MM.1S (cell line): ENCODE results near the gene KSR2.

Source experiments
- DNase-seq: peaks from one replicate; pipeline ENCODE4 v3.0.0-alpha.2; 2015
- H2AFZ ChIP-seq: fragments of 300-600 bp; sonication (generic); 2 replicates; pipeline ENCODE4 v1.6.0; 2016; ENCODE audit warnings: antibody characterized with exemption, low read length
- H3F3A ChIP-seq: fragments of 300-600 bp; sonication (generic); 2 replicates; pipeline ENCODE4 v1.6.1; 2016; ENCODE audit warnings: mild to moderate bottlenecking, antibody characterized with exemption, low read length, moderate library complexity, mixed read lengths; ENCODE audit not compliant: insufficient read depth
- H3K27ac ChIP-seq: fragments of 300-600 bp; sonication (generic); 2 replicates; pipeline ENCODE4 v1.5.1; 2016; ENCODE audit warnings: mild to moderate bottlenecking, low read length
- H3K27me3 ChIP-seq: fragments of 300-600 bp; sonication (generic); replicated peaks from 2 replicates; pipeline ENCODE4 v1.6.0; 2016; ENCODE audit warnings: low read length; ENCODE audit not compliant: insufficient read depth
- H3K36me3 ChIP-seq: fragments of 300-600 bp; sonication (generic); replicated peaks from 2 replicates; pipeline ENCODE4 v1.6.1; 2016; ENCODE audit warnings: mild to moderate bottlenecking, low read length, mixed read lengths; ENCODE audit not compliant: insufficient read depth
- H3K4me1 ChIP-seq: fragments of 300-600 bp; sonication (generic); 2 replicates; pipeline ENCODE4 v1.6.1; 2016; ENCODE audit warnings: low read length, mixed read lengths
- H3K4me2 ChIP-seq: fragments of 300-600 bp; sonication (generic); 2 replicates; pipeline ENCODE4 v1.6.0; 2016; ENCODE audit warnings: low read depth, low read length
- H3K4me3 ChIP-seq: fragments of 300-600 bp; sonication (generic); 2 replicates; pipeline ENCODE4 v1.5.1; 2016; ENCODE audit warnings: low read length, mixed read lengths
- H3K79me2 ChIP-seq: fragments of 300-600 bp; sonication (generic); 2 replicates; pipeline ENCODE4 v1.6.1; 2016; ENCODE audit warnings: mixed run types, low read length, mixed read lengths
- H3K9ac ChIP-seq: fragments of 300-600 bp; sonication (generic); 2 replicates; pipeline ENCODE4 v1.6.1; 2016; ENCODE audit warnings: low read length, mixed read lengths
- H3K9me2 ChIP-seq: fragments of 300-600 bp; sonication (generic); replicated peaks from 2 replicates; pipeline ENCODE4 v1.6.1; 2016; ENCODE audit warnings: mild to moderate bottlenecking, low read length, mixed read lengths; ENCODE audit not compliant: insufficient read depth
- H3K9me3 ChIP-seq: fragments of 300-600 bp; sonication (generic); replicated peaks from 2 replicates; pipeline ENCODE4 v1.6.1; 2016; ENCODE audit warnings: mild to moderate bottlenecking, low read length, mixed read lengths; ENCODE audit not compliant: insufficient read depth
- H4K20me1 ChIP-seq: fragments of 300-600 bp; sonication (generic); 2 replicates; pipeline ENCODE4 v1.6.1; 2016; ENCODE audit warnings: mild to moderate bottlenecking, low read length, moderate library complexity, mixed read lengths; ENCODE audit not compliant: insufficient read depth
- EZH2 ChIP-seq: fragments of 300-600 bp; sonication (generic); optimal IDR thresholded peaks from 2 replicates; pipeline ENCODE3; 2017; ENCODE audit warnings: low read depth, mild to moderate bottlenecking, antibody characterized with exemption, low read length, mixed read lengths
- EZH2phosphoT487 ChIP-seq: fragments of 300-600 bp; sonication (generic); IDR thresholded peaks from 2 replicates; pipeline ENCODE4 v1.6.1; 2018; ENCODE audit warnings: antibody characterized with exemption, low read length
- TF ChIP-seq, protein P1 (sequence below): fragments of 300-600 bp; sonication (generic); IDR thresholded peaks from 2 replicates; pipeline ENCODE4 v1.5.1; 2016; ENCODE audit warnings: antibody characterized with exemption, low read length, mixed read lengths

Gene KSR2

DNA sequence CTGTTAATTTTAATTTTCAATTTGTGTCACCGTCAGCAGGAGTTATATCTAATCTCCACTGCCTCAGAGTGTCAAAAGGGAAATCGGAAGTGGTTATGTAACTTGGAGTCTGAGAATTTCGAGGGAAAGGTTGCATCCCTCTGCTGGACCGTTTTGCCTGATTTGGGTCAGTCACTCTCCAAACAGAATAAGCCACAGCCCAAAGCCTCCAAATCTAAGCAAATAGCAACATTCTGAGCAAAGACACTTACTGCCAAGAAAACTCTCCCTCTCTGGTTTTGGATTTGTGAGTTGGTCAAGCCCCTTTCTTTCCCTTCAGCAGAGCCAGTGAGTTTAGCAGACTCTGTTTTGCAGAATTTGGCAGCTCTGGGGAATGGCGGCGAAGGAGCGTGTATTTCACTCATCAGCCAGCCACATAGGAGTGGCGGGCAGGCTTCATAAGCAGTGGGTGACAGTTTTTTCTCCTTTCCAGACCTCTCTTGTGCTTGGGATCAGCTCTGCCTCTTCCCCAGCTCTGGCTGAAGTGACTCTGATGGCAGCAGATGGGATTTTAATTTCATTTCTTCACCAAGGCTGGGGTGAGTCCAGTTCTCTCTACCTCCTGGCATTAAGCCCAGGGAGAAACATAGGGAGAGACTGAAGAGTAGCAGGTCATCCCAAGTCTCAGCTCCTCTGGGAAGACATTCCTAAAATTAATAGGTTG, 388.6 kb downstream of the KSR2 start:
- no peaks in the 10 kb centered on the region for H3F3A ChIP-seq
- no peak for TF ChIP-seq EZH2phosphoT487
- TF ChIP-seq, protein P1, sequence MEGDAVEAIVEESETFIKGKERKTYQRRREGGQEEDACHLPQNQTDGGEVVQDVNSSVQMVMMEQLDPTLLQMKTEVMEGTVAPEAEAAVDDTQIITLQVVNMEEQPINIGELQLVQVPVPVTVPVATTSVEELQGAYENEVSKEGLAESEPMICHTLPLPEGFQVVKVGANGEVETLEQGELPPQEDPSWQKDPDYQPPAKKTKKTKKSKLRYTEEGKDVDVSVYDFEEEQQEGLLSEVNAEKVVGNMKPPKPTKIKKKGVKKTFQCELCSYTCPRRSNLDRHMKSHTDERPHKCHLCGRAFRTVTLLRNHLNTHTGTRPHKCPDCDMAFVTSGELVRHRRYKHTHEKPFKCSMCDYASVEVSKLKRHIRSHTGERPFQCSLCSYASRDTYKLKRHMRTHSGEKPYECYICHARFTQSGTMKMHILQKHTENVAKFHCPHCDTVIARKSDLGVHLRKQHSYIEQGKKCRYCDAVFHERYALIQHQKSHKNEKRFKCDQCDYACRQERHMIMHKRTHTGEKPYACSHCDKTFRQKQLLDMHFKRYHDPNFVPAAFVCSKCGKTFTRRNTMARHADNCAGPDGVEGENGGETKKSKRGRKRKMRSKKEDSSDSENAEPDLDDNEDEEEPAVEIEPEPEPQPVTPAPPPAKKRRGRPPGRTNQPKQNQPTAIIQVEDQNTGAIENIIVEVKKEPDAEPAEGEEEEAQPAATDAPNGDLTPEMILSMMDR, result no peak
- no peak for TF ChIP-seq EZH2
- H2AFZ ChIP-seq, result no peak overlapping the region
- no peak overlapping the region for H3K9ac ChIP-seq
- no peak overlapping the region for H3K4me2 ChIP-seq
- H3K4me1 ChIP-seq, result no peaks in the 10 kb centered on the region
- no peaks in the 10 kb centered on the region for H3K79me2 ChIP-seq
- no peaks in the 10 kb centered on the region for H3K9me2 ChIP-seq
- H3K9me3 ChIP-seq, result no peaks in the 10 kb centered on the region
- DNase-seq, result no peak
- H3K4me3 ChIP-seq, result no peak overlapping the region
- no peak overlapping the region for H3K27ac ChIP-seq
- H4K20me1 ChIP-seq, result no peaks in the 10 kb centered on the region
- H3K27me3 ChIP-seq, result no peaks in the 10 kb centered on the region; the same call in 1 of the 2 replicates
- no peaks in the 10 kb centered on the region for H3K36me3 ChIP-seq

DNA sequence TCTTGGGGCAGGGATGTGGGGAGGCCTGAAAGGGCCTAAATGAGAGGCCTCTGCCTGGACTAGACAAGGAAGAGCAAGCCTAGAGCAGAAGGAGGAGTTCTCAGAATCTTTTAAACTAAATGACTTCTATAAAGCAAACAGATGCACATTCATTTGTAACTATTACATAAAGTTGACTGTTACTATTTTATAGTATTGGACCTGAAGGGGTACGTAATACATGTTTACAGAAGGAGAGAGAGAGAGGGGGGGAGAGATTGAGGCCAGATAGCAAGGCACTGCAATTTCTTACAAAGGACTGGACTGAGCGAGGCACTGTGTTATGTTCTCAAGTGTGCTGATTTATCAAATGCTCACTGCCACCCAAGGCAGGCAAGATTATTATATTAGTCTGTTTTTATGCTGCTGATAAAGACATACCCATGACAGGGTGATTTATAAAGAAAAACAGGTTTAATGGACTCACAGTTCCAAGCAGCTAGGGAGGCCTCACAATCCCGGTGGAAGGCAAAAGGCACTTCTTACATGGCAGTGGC, 391.6 kb downstream of the KSR2 start:
- no peak overlapping the region for H3K27ac ChIP-seq
- DNase-seq, result no peak

DNA sequence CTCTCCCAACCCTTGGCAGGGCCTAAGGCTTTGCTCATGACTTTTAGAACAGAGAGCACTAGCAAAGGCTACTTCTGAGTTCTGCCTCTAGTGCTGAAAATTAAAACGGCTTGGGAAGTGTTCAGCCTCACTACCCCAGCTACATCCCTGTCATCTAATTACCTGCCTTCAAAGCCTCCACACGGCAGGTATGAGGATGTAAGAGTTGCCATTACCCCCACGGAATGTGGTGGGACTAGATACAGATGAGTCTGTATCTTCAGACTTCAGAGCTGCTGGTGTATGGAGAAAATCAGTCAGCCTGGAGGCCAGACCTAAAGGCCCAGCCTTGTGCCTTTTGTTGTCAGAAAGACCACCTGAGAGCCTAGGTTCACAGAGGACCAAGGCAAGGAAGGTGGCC, 392.7 kb downstream of the KSR2 start:
- TF ChIP-seq EZH2phosphoT487, result no peak
- Histone ChIP-seq H3K36me3 (no peaks in the 10 kb centered on the region), H4K20me1 (no peaks in the 10 kb centered on the region), H3K9me2 (no peaks in the 10 kb centered on the region), H3K27ac (no peak overlapping the region), H3F3A (no peaks in the 10 kb centered on the region), H3K27me3 (no peaks in the 10 kb centered on the region), H3K9ac (no peak overlapping the region), H3K4me1 (no peaks in the 10 kb centered on the region), H3K79me2 (no peaks in the 10 kb centered on the region), H2AFZ (no peak overlapping the region), H3K4me3 (no peak overlapping the region), H3K4me2 (no peak overlapping the region), H3K9me3 (no peaks in the 10 kb centered on the region)
- no peak for DNase-seq

More for the DNA sequence above, 391.6 kb downstream of the KSR2 start:
- H3K36me3 ChIP-seq, result no peaks in the 10 kb centered on the region
- no peaks in the 10 kb centered on the region for H3K27me3 ChIP-seq
- no peaks in the 10 kb centered on the region for H4K20me1 ChIP-seq
- H3K4me3 ChIP-seq, result no peak overlapping the region
- no peaks in the 10 kb centered on the region for H3K9me3 ChIP-seq
- H3K9ac ChIP-seq, result no peak overlapping the region
- no peaks in the 10 kb centered on the region for H3K79me2 ChIP-seq
- H3K4me2 ChIP-seq, result no peak overlapping the region
- H2AFZ ChIP-seq, result no peak overlapping the region
- H3K9me2 ChIP-seq, result no peaks in the 10 kb centered on the region
- no peak for TF ChIP-seq EZH2
- no peak for TF ChIP-seq EZH2phosphoT487
- TF ChIP-seq, protein P1, result no peak
- no peaks in the 10 kb centered on the region for H3K4me1 ChIP-seq
- H3F3A ChIP-seq, result no peaks in the 10 kb centered on the region

DNA sequence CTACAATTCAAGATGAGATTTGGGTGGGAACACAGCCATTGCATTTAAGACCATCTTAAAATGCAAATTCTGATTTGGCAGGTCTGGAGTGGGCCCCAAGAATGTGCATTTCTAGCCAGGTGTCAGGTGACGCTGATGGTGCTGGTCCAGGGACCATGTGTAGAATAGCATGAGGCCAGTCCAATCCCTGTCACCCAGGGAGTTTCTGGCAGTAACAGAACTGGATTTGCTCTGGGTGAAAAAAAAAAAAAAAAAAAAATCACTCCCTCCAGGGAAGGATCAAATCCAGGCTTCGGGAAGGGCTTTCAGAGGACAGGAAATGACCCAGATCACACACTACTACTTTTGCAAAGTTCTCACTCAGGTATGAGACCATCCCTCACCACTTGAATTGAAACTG, 394.1 kb downstream of the KSR2 start:
- Histone ChIP-seq H3K27me3 (no peaks in the 10 kb centered on the region), H3K4me1 (no peaks in the 10 kb centered on the region), H3K36me3 (no peaks in the 10 kb centered on the region), H2AFZ (no peak overlapping the region), H3K27ac (no peak overlapping the region), H3F3A (no peaks in the 10 kb centered on the region), H3K9me3 (no peaks in the 10 kb centered on the region), H3K9ac (no peak overlapping the region), H3K4me2 (no peak overlapping the region), H3K4me3 (no peak overlapping the region), H3K79me2 (no peaks in the 10 kb centered on the region), H4K20me1 (no peaks in the 10 kb centered on the region), H3K9me2 (no peaks in the 10 kb centered on the region)
- no peak for DNase-seq
- TF ChIP-seq EZH2phosphoT487, result no peak
- TF ChIP-seq, protein P1, result no peak
- TF ChIP-seq EZH2, result no peak
